Heart right ventricle (tissue), 16 donors: ENCODE measurements around the gene ATF3. TPM values are rescaled to one million over a fixed set of nuclear protein-coding genes. Genes with fewer than 3 reads are reported as not detected.

ENCODE experiments used
- ATAC-seq, 8 donors: fragments of 200-7000 bp; cut with Tn5 transposase; one replicate each; pipeline ENCODE4 v1.9.1; 2020; ENCODE audit warnings: mild to moderate bottlenecking in 8 of 8, moderate library complexity in 8 of 8, moderate number of reproducible peaks in 1 of 8
- DNase-seq, 2 donors: peaks; one replicate each; pipeline ENCODE4 v3.0.0-alpha.2; 2020
- H3K27ac ChIP-seq, 10 donors: fragments of 200-600 bp; sonication (generic) in 2 of 10; one replicate each; pipeline versions ENCODE4 v1.5.0 to v1.8.0; 2020 to 2022; ENCODE audit warnings: mild to moderate bottlenecking in 3 of 10
- H3K27me3 ChIP-seq, 7 donors: fragments of 200-600 bp; one replicate each; pipeline ENCODE4 v1.8.0; 2021 to 2022; ENCODE audit warnings: mild to moderate bottlenecking in 2 of 7
- H3K36me3 ChIP-seq, 9 donors: fragments of 200-600 bp; sonication (generic) in 1 of 9; one replicate each; pipeline versions ENCODE4 v1.5.0 to v1.8.0; 2020 to 2022; ENCODE audit warnings: mild to moderate bottlenecking in 2 of 9
- H3K4me1 ChIP-seq, 9 donors: fragments of 200-600 bp; sonication (generic) in 1 of 9; one replicate each; pipeline versions ENCODE4 v1.5.0 to v1.8.0; 2020 to 2022; ENCODE audit warnings: mild to moderate bottlenecking in 4 of 9
- H3K4me3 ChIP-seq, 10 donors: fragments of 200-600 bp; sonication (generic) in 2 of 10; one replicate each; pipeline versions ENCODE4 v1.5.0 to v1.8.0; 2020 to 2022; ENCODE audit warnings: mild to moderate bottlenecking in 7 of 10, moderate library complexity in 2 of 10
- H3K9me3 ChIP-seq, 11 donors: fragments of 200-600 bp in 10 of 11; sonication (generic) in 2 of 11; one replicate each; pipeline versions ENCODE4 v1.5.0 to v1.8.0; 2013 to 2022; ENCODE audit warnings: mild to moderate bottlenecking in 2 of 11, control low read depth in 1 of 11, moderate library complexity in 1 of 11
- WGBS, 2 donors: extraction: QIAGEN DNeasy Blood & Tissue Kit; methylation state at CpG; one replicate each; pipeline ENCODE4 v1.1.7; 2013; ENCODE audit warnings: inconsistent platforms in 1 of 2; 5-methylcytosine and 5-hydroxymethylcytosine counted together
- intact Hi-C, 10 donors: fragments of 100-400 bp; cut with DNase I; formaldehyde crosslinking; loops; one replicate each; pipeline versions ENCODE4 v1.11.1 to v1.14.2; 2022
- polyA plus RNA-seq, 2 donors: library from polyadenylated mRNA; stranded (reverse); fragments of 200-250 nt; gene quantifications; one replicate each; pipeline ENCODE4 v1.2.3, GENCODE V29; 2013
- total RNA-seq, 10 donors: library from RNA; stranded (reverse); fragmentation: NEBNext Ultra II Directional in 3 of 10; extraction: Animal tissue kit (Norgen Biotek cat#: 25700) in 3 of 10; gene quantifications; one replicate each; pipeline versions ENCODE4 v1.2.1 to v1.2.4, GENCODE V29; 2021 to 2023
- TF ChIP-seq, protein P1 (sequence below), 9 donors: fragments of 200-600 bp; sonication (generic) in 2 of 9; IDR thresholded peaks; one replicate each; pipeline versions ENCODE4 v1.5.0 to v1.8.0; 2021 to 2022; ENCODE audit warnings: antibody characterized with exemption in 9 of 9, mild to moderate bottlenecking in 5 of 9, moderate library complexity in 1 of 9
- donor health status: Arrhythmogenic right ventricular cardiomyopathy.
- donor health status: ischemic (EF 13 %, LVEDD 7.1; RV severe dilation, severe dysfunction).
- donor health status: healthy with polysubstance abuse.
- donor health status: DM: no; HTN: yes; CAD: no.
- donor health status: DM: no; HTN: no; CAD: no.
- donor health status: ischemic (EF 25% LVEDD 6.9; RV normal size, moderate dysfunction).
- donor health status: ischemic (EF 25% LVEDD 5.7; RV mildly dilated, moderate dysfunction).
- donor health status: healthy.
- donor health status: DM: yes; HTN: yes; CAD: no.
- donor health status: Ischemic cardiomyopathy.
- donor health status: ischemic (EF 35%, LVEDD 5.7; RV mildly dilated, moderate dysfunction).
- donor health status: nonischemic (EF 11% LVEDD 7.7; RV severe dilation, severe dysfunction).
- donor health status: DM: yes; HTN: yes; CAD: no.
- donor health status: PGD.
- donor health status: ischemic (EF 29% LVEDD 5.4; RV normal size, mild dysfunction).
- donor health status: nonischemic (EF 23%, LVEDD 6.1; RV moderate dilation, normal function).

ATF3 gene
- total and polyA plus RNA-seq, 12 donors: 8.4 to 684 (median 25.9) TPM

- WGBS, 2 donors: 96 to 97% methylated on average over 7 of the region's 7 CpGs
- peaks cover 0 to 63% (median 27%) of the 10 kb centered on the region in 9 donors for H3K4me1 ChIP-seq
- no peak overlapping the region for H3K4me3 ChIP-seq
- no peaks in the 10 kb centered on the region for H3K9me3 ChIP-seq
- intact Hi-C loops: no loop called here
- TF ChIP-seq, protein P1, sequence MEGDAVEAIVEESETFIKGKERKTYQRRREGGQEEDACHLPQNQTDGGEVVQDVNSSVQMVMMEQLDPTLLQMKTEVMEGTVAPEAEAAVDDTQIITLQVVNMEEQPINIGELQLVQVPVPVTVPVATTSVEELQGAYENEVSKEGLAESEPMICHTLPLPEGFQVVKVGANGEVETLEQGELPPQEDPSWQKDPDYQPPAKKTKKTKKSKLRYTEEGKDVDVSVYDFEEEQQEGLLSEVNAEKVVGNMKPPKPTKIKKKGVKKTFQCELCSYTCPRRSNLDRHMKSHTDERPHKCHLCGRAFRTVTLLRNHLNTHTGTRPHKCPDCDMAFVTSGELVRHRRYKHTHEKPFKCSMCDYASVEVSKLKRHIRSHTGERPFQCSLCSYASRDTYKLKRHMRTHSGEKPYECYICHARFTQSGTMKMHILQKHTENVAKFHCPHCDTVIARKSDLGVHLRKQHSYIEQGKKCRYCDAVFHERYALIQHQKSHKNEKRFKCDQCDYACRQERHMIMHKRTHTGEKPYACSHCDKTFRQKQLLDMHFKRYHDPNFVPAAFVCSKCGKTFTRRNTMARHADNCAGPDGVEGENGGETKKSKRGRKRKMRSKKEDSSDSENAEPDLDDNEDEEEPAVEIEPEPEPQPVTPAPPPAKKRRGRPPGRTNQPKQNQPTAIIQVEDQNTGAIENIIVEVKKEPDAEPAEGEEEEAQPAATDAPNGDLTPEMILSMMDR (IDR thresholded peaks at IDR 0.05): no peak
- peak overlapping the region in 1 of 10 donors; percentile 46 for H3K27ac ChIP-seq
- ATAC-seq: no peak
- DNase-seq: no peak
- H3K27me3 ChIP-seq: peaks cover 0 to 3% (median 0%) of the 10 kb centered on the region in 7 donors
- H3K36me3 ChIP-seq: no peaks in the 10 kb centered on the region
These were observed 61.7 kb downstream of the ATF3 start for GRCh38 chr1:212670301-212670700.

Other genes starting within 250 kb of the ATF3 start
- 1 to 10 TPM; 1.9 to 4.6 (median 2.4) TPM for gene PACC1, start 193.9 kb upstream of the ATF3 start, total RNA-seq
- 1 to 10 TPM; 1.8 to 5.1 TPM for gene PACC1, start 193.9 kb upstream of the ATF3 start, polyA plus RNA-seq
- gene NENF, start 175.8 kb upstream of the ATF3 start, total RNA-seq: 100 to 1,000 TPM in 6 of 10 donors, 10 to 100 TPM in 4; 91.8 to 163 (median 112) TPM
- 100 to 1,000 TPM; 117 to 241 TPM for gene NENF, start 175.8 kb upstream of the ATF3 start, polyA plus RNA-seq
- 1 to 10 TPM in 6 of 10 donors, under 1 TPM in 4; 0.28 to 7.0 (median 1.0) TPM for gene BATF3, start 91.1 kb downstream of the ATF3 start, total RNA-seq
- 1 to 10 TPM; 1.6 to 2.2 TPM for gene BATF3, start 91.1 kb downstream of the ATF3 start, polyA plus RNA-seq
- 10 to 100 TPM; 19.1 to 30.1 (median 24.3) TPM for gene NSL1, start 183.0 kb downstream of the ATF3 start, total RNA-seq
- gene NSL1, start 183.0 kb downstream of the ATF3 start, polyA plus RNA-seq: 10 to 100 TPM in 1 of 2 donors, 1 to 10 TPM in 1; 9.4 to 21.3 TPM
- 10 to 100 TPM; 20.7 to 38.8 (median 26.5) TPM for gene TATDN3, start 183.1 kb downstream of the ATF3 start, total RNA-seq
- gene TATDN3, start 183.1 kb downstream of the ATF3 start, polyA plus RNA-seq: 10 to 100 TPM; 12.9 to 23.4 TPM
- under 1 TPM in 1 of 10 donors, not detected in 9; 0.56 TPM for gene SPATA45, start 238.9 kb downstream of the ATF3 start, total RNA-seq
- not detected for gene SPATA45, start 238.9 kb downstream of the ATF3 start, polyA plus RNA-seq
- 1 to 10 TPM; 1.2 to 4.9 (median 2.2) TPM for gene FLVCR1, start 249.5 kb downstream of the ATF3 start, total RNA-seq
- 1 to 10 TPM; 1.3 to 2.8 TPM for gene FLVCR1, start 249.5 kb downstream of the ATF3 start, polyA plus RNA-seq